ENCODE results near the gene GLIPR2. TPM values are rescaled to one million over a fixed set of nuclear protein-coding genes. Genes with fewer than 3 reads are reported as not detected.

GLIPR2 gene
- polyA plus RNA-seq, 1 donor (not counting 4 experiments of a cell fraction or from before 2014, with no cell fraction given) = 3.7 TPM

GRCh38 chr9:36134761-36135505 is 1.6 kb upstream of the GLIPR2 start:
- DNase-seq (ENCODE audit: low read depth, low spot score) (no peak), FAIRE-seq (no peak)
- Histone ChIP-seq H2AFZ (ENCODE audit: control insufficient read depth, low read length) (no peak overlapping the region), H3K27me3 (ENCODE audit: control insufficient read depth, extremely low read depth, insufficient read depth, low read length) (peaks cover 25% of the 10 kb centered on the region), H3K9ac (ENCODE audit: control insufficient read depth, extremely low read depth, insufficient read depth, low read length) (no peak overlapping the region), H3K9me3 (ENCODE audit: control insufficient read depth, low read depth, low read length) (no peaks in the 10 kb centered on the region), H3K4me2 (ENCODE audit: control insufficient read depth, extremely low read depth, insufficient read depth, low read depth, low read length) (no peak overlapping the region), H3K27ac (ENCODE audit: control insufficient read depth, insufficient read depth, low read length) (no peak overlapping the region), H3K4me3 (ENCODE audit: control insufficient read depth in 2 of 3, extremely low read depth in 1 of 3, insufficient read depth in 2 of 3, low read depth in 1 of 3, low read length in 3 of 3) (no peak overlapping the region), H3K4me1 (ENCODE audit: control insufficient read depth, extremely low read depth, insufficient read depth, low read length) (peaks cover 12% of the 10 kb centered on the region), H3K79me2 (ENCODE audit: control insufficient read depth, insufficient read depth, low read length) (no peaks in the 10 kb centered on the region), H4K20me1 (ENCODE audit: control insufficient read depth, extremely low read depth, insufficient read depth, low read length) (no peaks in the 10 kb centered on the region), H3K36me3 (ENCODE audit: control insufficient read depth in 2 of 2, extremely low read depth in 1 of 2, insufficient read depth in 2 of 2, low read length in 2 of 2) (no peaks in the 10 kb centered on the region), H3K9me1 (ENCODE audit: control insufficient read depth, extremely low read depth, insufficient read depth, low read length) (no peaks in the 10 kb centered on the region)
- dilution Hi-C loops (cut with MboI; ENCODE audit: extremely low pct_ligation_motif_present, low sequenced_read_pairs) = no loop called here
- no peak for TF ChIP-seq EZH2 (IDR thresholded peaks at IDR 0.05; ENCODE audit: low read length)
- TF ChIP-seq, protein P1, sequence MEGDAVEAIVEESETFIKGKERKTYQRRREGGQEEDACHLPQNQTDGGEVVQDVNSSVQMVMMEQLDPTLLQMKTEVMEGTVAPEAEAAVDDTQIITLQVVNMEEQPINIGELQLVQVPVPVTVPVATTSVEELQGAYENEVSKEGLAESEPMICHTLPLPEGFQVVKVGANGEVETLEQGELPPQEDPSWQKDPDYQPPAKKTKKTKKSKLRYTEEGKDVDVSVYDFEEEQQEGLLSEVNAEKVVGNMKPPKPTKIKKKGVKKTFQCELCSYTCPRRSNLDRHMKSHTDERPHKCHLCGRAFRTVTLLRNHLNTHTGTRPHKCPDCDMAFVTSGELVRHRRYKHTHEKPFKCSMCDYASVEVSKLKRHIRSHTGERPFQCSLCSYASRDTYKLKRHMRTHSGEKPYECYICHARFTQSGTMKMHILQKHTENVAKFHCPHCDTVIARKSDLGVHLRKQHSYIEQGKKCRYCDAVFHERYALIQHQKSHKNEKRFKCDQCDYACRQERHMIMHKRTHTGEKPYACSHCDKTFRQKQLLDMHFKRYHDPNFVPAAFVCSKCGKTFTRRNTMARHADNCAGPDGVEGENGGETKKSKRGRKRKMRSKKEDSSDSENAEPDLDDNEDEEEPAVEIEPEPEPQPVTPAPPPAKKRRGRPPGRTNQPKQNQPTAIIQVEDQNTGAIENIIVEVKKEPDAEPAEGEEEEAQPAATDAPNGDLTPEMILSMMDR (optimal IDR thresholded peaks at IDR 0.05 in 1 of 3, IDR thresholded peaks at IDR 0.05 in 1 of 3, conservative IDR thresholded peaks at IDR 0.05 in 1 of 3; ENCODE audit: extremely low read depth in 1 of 3, insufficient read depth in 2 of 3, low read length in 3 of 3) = no peak

- peak overlapping the region; percentile 73 for H3K4me2 ChIP-seq (ENCODE audit: control insufficient read depth, extremely low read depth, insufficient read depth, low read depth, low read length)
- no peaks in the 10 kb centered on the region for H3K9me1 ChIP-seq (ENCODE audit: control insufficient read depth, extremely low read depth, insufficient read depth, low read length)
- no peak for TF ChIP-seq EZH2 (IDR thresholded peaks at IDR 0.05; ENCODE audit: low read length)
- TF ChIP-seq, protein P1 (optimal IDR thresholded peaks at IDR 0.05 in 1 of 3, IDR thresholded peaks at IDR 0.05 in 1 of 3, conservative IDR thresholded peaks at IDR 0.05 in 1 of 3; ENCODE audit: extremely low read depth in 1 of 3, insufficient read depth in 2 of 3, low read length in 3 of 3) = no peak
- DNase-seq (ENCODE audit: low read depth, low spot score) (no peak), FAIRE-seq (no peak)
- peaks cover 12% of the 10 kb centered on the region for H3K4me1 ChIP-seq (ENCODE audit: control insufficient read depth, extremely low read depth, insufficient read depth, low read length)
- H3K9me3 ChIP-seq (ENCODE audit: control insufficient read depth, low read depth, low read length) = no peaks in the 10 kb centered on the region
- H3K27me3 ChIP-seq (ENCODE audit: control insufficient read depth, extremely low read depth, insufficient read depth, low read length) = peaks cover 25% of the 10 kb centered on the region
- H3K4me3 ChIP-seq (ENCODE audit: control insufficient read depth in 2 of 3, extremely low read depth in 1 of 3, insufficient read depth in 2 of 3, low read depth in 1 of 3, low read length in 3 of 3) = peak overlapping the region; percentile 43 to 72 (median 67)
- no peaks in the 10 kb centered on the region for H3K79me2 ChIP-seq (ENCODE audit: control insufficient read depth, insufficient read depth, low read length)
- H3K9ac ChIP-seq (ENCODE audit: control insufficient read depth, extremely low read depth, insufficient read depth, low read length) = peak overlapping the region; percentile 49
- H4K20me1 ChIP-seq (ENCODE audit: control insufficient read depth, extremely low read depth, insufficient read depth, low read length) = no peaks in the 10 kb centered on the region
- no peaks in the 10 kb centered on the region for H3K36me3 ChIP-seq (ENCODE audit: control insufficient read depth in 2 of 2, extremely low read depth in 1 of 2, insufficient read depth in 2 of 2, low read length in 2 of 2)
- H2AFZ ChIP-seq (ENCODE audit: control insufficient read depth, low read length) = peak overlapping the region; percentile 41
- dilution Hi-C loops (cut with MboI; ENCODE audit: extremely low pct_ligation_motif_present, low sequenced_read_pairs) = no loop called here
- H3K27ac ChIP-seq (ENCODE audit: control insufficient read depth, insufficient read depth, low read length) = no peak overlapping the region
Observed at GRCh38 chr9:36135741-36136271, 727 bp upstream of the GLIPR2 start.

Measured in keratinocyte (primary cell).